ENCODE measurements around the gene CACNA2D1. TPM values are rescaled to one million over a fixed set of nuclear protein-coding genes. Genes with fewer than 3 reads are reported as not detected.

The CACNA2D1 gene
- total and polyA plus RNA-seq, 9 of the 15 experiments (the other 6 are each of a cell fraction or from before 2014, with no cell fraction given): 0.49 TPM; not detected in 8

- intact Hi-C loops (cut with micrococcal nuclease) (no loop called here), in situ Hi-C loops (cut with MboI) (no loop called here)
- BruUV-seq (replicated peaks): no TSS peak
- no peak for DNase-seq (ENCODE audit: extremely low read depth in 1 of 4, low spot score in 3 of 4)
- TF ChIP-seq CEBPG (CRISPR knock-in tag; IDR thresholded peaks at IDR 0.05) (no peak), CEBPG (tag; conservative IDR thresholded peaks at IDR 0.05 in 1 of 2, IDR thresholded peaks at IDR 0.05 in 1 of 2) (no peak), TFAM (CRISPR knock-in tag; conservative IDR thresholded peaks at IDR 0.05) (no peak), ZNF512 (tag; IDR thresholded peaks at IDR 0.05) (no peak), RBM25 (IDR thresholded peaks at IDR 0.05; ENCODE audit: low read depth, low read length, severe bottlenecking) (no peak), FOXK1 (CRISPR knock-in tag; IDR thresholded peaks at IDR 0.05; ENCODE audit: borderline replicate concordance) (no peak), PHF8 (IDR thresholded peaks at IDR 0.05; ENCODE audit: borderline replicate concordance, low read length) (no peak), SMAD4 (CRISPR knock-in tag; conservative IDR thresholded peaks at IDR 0.05) (no peak), FIP1L1 (IDR thresholded peaks at IDR 0.05; ENCODE audit: low read depth, low read length, poor library complexity, severe bottlenecking) (no peak), ZNF655 (CRISPR knock-in tag; IDR thresholded peaks at IDR 0.05) (no peak), CHD4 (IDR thresholded peaks at IDR 0.05; ENCODE audit: insufficient read depth, insufficient replicate concordance, low read depth, low read length, poor library complexity, severe bottlenecking) (no peak), MTA1 (IDR thresholded peaks at IDR 0.05; ENCODE audit: borderline replicate concordance) (no peak), GTF2A2 (tag; IDR thresholded peaks at IDR 0.05) (no peak), ZHX1 (conservative IDR thresholded peaks at IDR 0.05; ENCODE audit: low read length) (no peak), HMG20A (CRISPR knock-in tag; conservative IDR thresholded peaks at IDR 0.05) (no peak)
- no peak for FAIRE-seq
- no peak for ATAC-seq
- CTCF ChIA-PET (ENCODE audit: low intra/inter-chr PET ratio): interaction anchor here (0.7 kb wide), 1 partner anchor 486 kb away, joined by 4 read pairs; no protein-coding TSS in a partner anchor
- H3K9me3 ChIP-seq (replicated peaks; ENCODE audit: control insufficient read depth, insufficient read depth, low read depth, low read length): no peaks in the 10 kb centered on the region; the same call in 1 of the 2 replicates
- no peaks in the 10 kb centered on the region for H4K20me1 ChIP-seq (replicated peaks; ENCODE audit: control insufficient read depth, insufficient read depth, low read length)
- POLR2A ChIA-PET: no interaction called here
- no peak overlapping the region for H3K27ac ChIP-seq (ENCODE audit: extremely low read depth, low read depth, low read length)
- WGBS (ENCODE audit: insufficient coverage, low coverage, missing lambda C conversion rate): 0% methylated on average over 4 of the region's 4 CpGs
- H2AFZ ChIP-seq (ENCODE audit: low read depth, low read length): no peak overlapping the region
- H3K4me2 ChIP-seq (ENCODE audit: insufficient read depth, low read length): no peak overlapping the region
- H3K4me1 ChIP-seq (replicated peaks in 1 of 2; ENCODE audit: control insufficient read depth in 2 of 2, insufficient read depth in 2 of 2, low read length in 2 of 2): no peaks in the 10 kb centered on the region
- no peaks in the 10 kb centered on the region for H3K27me3 ChIP-seq (ENCODE audit: control insufficient read depth in 2 of 2, insufficient read depth in 2 of 2, low read length in 2 of 2)
- no peaks in the 10 kb centered on the region for H3K79me2 ChIP-seq (ENCODE audit: control insufficient read depth, insufficient read depth, low read length)
- no peaks in the 10 kb centered on the region for H3K9me1 ChIP-seq (ENCODE audit: control insufficient read depth, insufficient read depth, low read length)
- H3K4me3 ChIP-seq: no peak overlapping the region
- no peaks in the 10 kb centered on the region for H3K36me3 ChIP-seq (ENCODE audit: control insufficient read depth, insufficient read depth, low read length)
- H3K9ac ChIP-seq (ENCODE audit: insufficient read depth in 1 of 2, low read depth in 2 of 2, low read length in 2 of 2): no peak overlapping the region
Measured at GRCh38 chr7:82087099-82087498, 356.5 kb downstream of the CACNA2D1 start.

Measured in K562 (cell line).